GM18868 (cell line): Measurements from ENCODE around the gene APH1B.
"Not testable (repeated sequence)": the region's sequence is repeated elsewhere in the genome, so short reads cannot be mapped to it uniquely, and the experiment has no call there.

Experiments used
- ATAC-seq: cut with Tn5 transposase; IDR thresholded peaks from one replicate; pipeline ENCODE4 v1.9.1; 2021; ENCODE audit warnings: mild to moderate bottlenecking, moderate library complexity; ENCODE audit not compliant: unreplicated experiment

The APH1B gene

GRCh38 chr15:63277038-63277892 lies at the start of gene APH1B:
Gene APH1B, plus strand, starts transcription at chr15:63277605. Its CDS starts 19 bp downstream, at chr15:63277624.
- peak; percentile 77 for ATAC-seq

- no peak for ATAC-seq
These were observed 49.7 kb upstream of the APH1B start for GRCh38 chr15:63227689-63228088.

- no peak for ATAC-seq
These were observed 46.2 kb upstream of the APH1B start for GRCh38 chr15:63231206-63231605.

- no peak for ATAC-seq
These were observed 45.7 kb upstream of the APH1B start for GRCh38 chr15:63231706-63232105.

DNA sequence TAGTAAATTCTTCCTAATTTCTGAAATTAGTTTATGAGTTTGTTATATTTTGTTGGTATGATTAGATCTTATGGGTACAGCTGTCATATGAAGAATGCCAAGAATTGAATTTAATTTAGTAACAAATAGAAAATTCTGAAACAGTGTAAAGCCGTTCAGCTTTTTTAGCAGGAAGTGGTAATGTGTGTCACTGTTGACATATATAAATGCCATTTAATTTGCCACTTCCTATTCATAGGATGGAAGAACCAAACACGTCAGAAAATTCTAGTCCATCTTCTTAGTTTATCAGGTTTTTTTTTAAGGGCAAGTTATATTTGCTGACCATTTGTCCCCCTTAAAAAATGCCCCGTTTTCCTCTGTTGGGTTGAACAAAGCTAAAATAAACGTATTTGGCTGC lies 45.0 kb upstream of the APH1B start:
- ATAC-seq = no peak

DNA sequence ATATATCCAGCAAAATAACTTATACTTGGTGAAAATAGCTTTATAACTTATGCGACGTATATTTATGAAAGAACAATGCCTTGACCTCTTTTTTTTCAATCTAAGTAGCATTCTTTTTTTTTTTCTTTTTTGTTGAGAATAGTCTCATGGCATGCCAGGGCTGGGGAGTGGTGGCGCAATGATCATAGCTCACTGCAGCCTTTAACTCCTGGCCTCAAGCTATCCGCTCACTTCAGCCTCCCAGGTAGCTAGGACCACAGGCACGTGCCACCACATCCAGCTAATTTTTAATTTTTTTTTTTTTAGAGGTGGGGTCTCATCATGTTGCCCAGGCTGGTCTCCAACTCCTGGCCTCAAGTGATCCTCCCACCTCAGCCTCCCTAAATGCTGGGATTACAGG lies 44.5 kb upstream of the APH1B start:
- no peak for ATAC-seq

- ATAC-seq = no peak
These were observed 43.6 kb upstream of the APH1B start for GRCh38 chr15:63233667-63234423.

DNA sequence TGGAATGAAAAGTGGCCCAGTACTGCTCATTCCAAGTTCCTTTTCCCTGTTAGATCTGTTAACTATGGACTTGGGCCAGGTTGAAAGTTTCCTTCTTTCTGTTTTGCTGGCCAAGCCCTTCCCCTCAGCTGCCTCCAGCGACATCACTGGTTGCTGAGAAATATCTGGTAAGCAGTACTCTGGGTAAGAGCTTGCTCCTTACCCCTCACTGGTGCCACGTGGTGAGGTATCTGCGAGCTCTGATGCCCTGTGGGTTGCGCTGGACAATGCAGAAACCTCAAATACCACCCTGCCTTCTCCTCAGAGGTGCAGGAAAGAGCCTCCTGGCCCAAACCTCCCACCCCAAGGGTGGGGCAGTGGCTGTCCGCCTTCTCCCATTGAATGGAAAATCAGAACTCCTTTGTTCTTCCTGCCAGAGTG lies 42.9 kb upstream of the APH1B start:
- ATAC-seq = no peak

- no peak for ATAC-seq
These were observed 41.1 kb upstream of the APH1B start for GRCh38 chr15:63236272-63236671.

DNA sequence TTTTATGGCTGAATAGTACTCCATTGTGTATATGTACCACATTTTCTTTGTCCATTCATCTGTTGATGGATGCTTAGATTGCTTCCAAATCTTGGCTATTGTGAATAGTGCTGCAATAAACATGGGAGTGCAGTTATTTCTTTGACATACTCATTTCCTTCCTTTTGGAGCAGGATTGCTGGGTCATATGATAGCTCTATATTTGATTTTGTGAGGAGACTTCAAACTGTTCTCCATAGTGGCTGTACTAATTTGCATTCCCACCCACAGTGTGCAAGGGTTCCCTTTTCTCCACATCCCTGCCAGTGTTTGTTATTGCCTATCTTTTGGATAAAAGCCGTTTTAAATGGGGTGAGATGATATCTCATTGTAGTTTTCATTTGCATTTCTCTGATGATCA lies 40.3 kb upstream of the APH1B start:
- ATAC-seq = not testable (repeated sequence)

GRCh38 chr15:63238171-63238570 lies 39.2 kb upstream of the APH1B start:
- ATAC-seq = no peak

GRCh38 chr15:63238796-63239195 lies 38.6 kb upstream of the APH1B start:
- peak; percentile 74 for ATAC-seq

DNA sequence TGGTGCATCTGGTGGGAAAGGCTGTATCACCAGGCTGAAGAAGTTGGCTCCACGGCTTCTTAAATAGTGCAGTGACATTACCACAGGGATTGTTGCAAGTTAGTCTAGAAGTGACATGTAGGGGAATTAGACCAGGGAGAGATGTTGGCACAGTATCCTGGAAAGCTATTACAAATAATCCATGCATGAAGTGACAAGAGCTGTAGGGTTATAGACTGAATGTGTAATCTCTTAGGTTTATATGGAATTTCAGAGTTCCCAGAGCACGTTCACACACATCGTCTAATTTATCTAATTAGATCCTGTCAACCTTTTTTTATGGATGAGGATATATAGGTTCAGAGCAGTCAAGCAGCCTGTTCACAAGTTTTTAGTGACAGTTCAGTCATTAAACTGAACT lies 37.3 kb upstream of the APH1B start:
- ATAC-seq = no peak

GRCh38 chr15:63241316-63241715 lies 36.1 kb upstream of the APH1B start:
- no peak for ATAC-seq

DNA sequence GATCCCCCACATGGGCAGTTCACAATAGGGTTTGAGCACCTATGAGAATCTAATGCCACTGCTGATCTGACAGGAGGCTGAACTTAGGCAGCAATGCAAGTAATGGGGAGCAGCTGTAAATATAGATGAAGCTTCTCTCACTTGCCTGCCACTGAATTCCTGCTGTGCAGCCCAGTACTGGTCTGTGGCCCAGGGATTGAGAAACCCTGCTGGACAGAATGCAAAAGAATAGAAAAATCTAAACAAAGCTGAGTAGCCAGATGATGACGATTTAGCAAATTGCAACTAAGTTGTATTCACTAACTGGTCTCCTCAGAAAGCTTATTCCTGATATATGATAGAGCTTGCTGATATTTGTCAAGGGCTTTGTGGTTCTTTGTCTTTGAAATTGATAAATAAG lies 34.3 kb upstream of the APH1B start:
- no peak for ATAC-seq

- ATAC-seq = no peak
These were observed 33.6 kb upstream of the APH1B start for GRCh38 chr15:63243776-63244175.

DNA sequence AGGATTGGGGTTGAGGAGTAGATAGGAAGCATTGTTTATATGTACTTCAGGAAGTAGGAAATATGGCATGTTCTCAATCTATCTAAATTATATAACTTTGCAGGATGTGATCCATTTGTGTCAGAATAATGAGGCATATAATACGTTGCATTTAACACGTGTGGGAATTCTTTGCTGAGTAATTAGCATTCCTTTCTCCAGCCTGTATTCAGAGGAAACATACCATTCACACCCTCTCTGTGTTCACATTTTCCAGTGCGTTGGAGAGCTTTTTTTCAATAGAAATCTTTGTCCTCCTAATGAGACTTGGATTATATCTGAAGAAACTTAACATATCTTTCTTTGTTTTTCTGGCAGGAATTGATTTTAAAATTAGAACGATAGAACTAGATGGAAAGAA lies 33.0 kb upstream of the APH1B start:
- no peak for ATAC-seq

DNA sequence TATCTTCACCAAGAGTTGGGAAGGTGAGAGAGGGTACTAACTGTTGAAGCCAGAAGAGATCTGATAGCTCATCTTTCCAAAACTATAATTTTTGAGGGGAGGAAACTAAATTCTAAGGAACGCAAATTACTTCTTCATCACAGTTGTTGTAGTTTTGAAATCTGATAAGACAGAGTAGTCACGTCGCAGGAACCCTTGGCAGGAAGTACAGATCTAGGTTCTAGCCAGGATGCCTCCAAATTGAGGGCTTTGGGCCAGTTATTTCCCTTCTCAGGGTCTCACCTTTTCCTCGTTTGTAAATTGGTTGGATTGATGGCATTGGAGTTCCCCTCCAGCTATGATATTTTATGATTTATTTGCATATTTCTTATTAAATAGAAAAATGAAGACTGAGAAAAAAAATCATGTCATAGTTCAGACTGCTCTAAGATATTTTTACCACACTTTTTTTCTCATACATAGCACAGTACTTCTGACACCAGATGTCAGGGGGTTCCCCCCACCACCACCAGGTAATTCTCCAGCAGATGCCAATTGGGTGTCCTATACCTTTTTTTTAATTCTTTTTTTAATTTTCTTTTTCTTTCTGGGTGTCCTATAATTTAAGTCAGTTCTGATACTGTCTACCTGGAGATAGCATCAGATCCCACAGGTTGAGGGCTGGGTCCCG lies 32.3 kb upstream of the APH1B start:
- peak; percentile 67 for ATAC-seq

DNA sequence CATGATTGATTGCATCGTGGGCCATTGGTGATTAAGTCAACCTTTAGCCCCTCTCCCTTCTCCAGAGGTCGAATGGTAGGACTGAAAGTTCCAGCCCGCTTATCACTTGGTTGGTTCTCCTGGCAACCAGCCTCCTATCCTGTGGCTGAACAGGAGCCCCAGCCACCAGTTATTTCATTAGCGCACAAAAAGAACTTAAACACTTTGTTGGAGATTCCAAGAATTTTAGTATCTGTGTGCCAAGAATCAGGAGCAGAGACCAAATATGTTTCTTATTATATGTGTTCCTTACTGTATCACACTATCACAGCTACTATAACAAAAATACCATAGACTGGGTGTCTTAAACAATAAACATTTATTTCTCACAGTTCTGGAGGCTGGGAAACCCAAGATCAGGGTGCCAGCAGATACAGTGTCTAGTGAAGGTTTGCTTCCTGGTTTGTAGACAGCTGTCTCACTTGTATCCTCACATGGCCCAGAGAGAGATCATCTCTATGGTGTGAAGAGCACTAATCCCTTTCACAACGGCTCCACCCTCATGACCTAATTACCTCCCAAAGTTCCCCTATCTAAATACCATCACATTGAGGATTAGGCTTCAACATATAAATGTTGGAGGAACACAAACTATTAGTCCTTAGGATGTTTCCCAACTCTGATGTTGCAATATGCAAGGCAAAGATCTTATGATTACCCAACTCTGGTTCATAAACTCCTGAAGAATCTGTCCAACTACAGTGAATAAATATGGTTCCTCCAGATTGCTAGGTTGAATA lies 30.5 kb upstream of the APH1B start:
- ATAC-seq = no peak

GRCh38 chr15:63250312-63250965 lies 27.0 kb upstream of the APH1B start:
- no peak for ATAC-seq
